Transverse colon (tissue), 4 donors: ENCODE measurements around the gene CCDC60. TPM values are rescaled to one million over a fixed set of nuclear protein-coding genes. Genes with fewer than 3 reads are reported as not detected.

ENCODE experiments used
- DNase-seq: peaks from one replicate; pipeline ENCODE4 v3.0.0-alpha.2; 2019
- H3K27ac ChIP-seq, 4 donors: fragments of 200-600 bp; sonication (generic); 2 replicates each; pipeline ENCODE4 v1.5.1; 2016 to 2018; ENCODE audit warnings: inconsistent platforms in 4 of 4
- H3K27me3 ChIP-seq: fragments of 200-600 bp; sonication (generic); 2 replicates; pipeline ENCODE4 v1.5.1; 2017; ENCODE audit warnings: inconsistent platforms
- H3K36me3 ChIP-seq, 4 donors: fragments of 200-600 bp; sonication (generic); 2 replicates each; pipeline ENCODE4 v1.5.1; 2017 to 2019; ENCODE audit warnings: inconsistent platforms in 4 of 4
- H3K4me1 ChIP-seq, 4 donors: fragments of 200-600 bp; sonication (generic); 2 replicates each; pipeline ENCODE4 v1.5.1; 2017 to 2020; ENCODE audit warnings: inconsistent platforms in 4 of 4
- H3K4me3 ChIP-seq, 4 donors: fragments of 200-600 bp; sonication (generic); 1 replicate in 1 of 4; 2 replicates in 3 of 4; pipeline versions ENCODE4 v1.5.1 to v1.6.1; 2017 to 2019; ENCODE audit warnings: inconsistent platforms in 4 of 4
- H3K9me3 ChIP-seq, 2 donors: fragments of 200-600 bp; sonication (generic); 2 replicates each; pipeline ENCODE4 v1.5.1; 2017 to 2019; ENCODE audit warnings: inconsistent platforms in 2 of 2
- CTCF ChIP-seq, 5 experiments: fragments of 200-600 bp in 3 of 5; fragments of 450-650 bp in 2 of 5; sonication (generic) in 3 of 5; IDR thresholded peaks; 1 replicate in 2 of 5; 2 replicates in 3 of 5; pipeline ENCODE4 v1.5.1; 2016 to 2017; ENCODE audit warnings: antibody characterized with exemption in 5 of 5, inconsistent platforms in 3 of 5, mild to moderate bottlenecking in 2 of 5, moderate library complexity in 1 of 5
- EP300 ChIP-seq: sonication (generic); formaldehyde crosslinking; IDR thresholded peaks from one replicate; pipeline ENCODE4 v1.6.1; 2017; ENCODE audit warnings: antibody characterized with exemption, low read depth
- POLR2A ChIP-seq: fragments of 450-650 bp; IDR thresholded peaks from one replicate; pipeline ENCODE4 v1.6.1; 2016; ENCODE audit warnings: antibody characterized with exemption, mild to moderate bottlenecking, moderate library complexity
- POLR2AphosphoS5 ChIP-seq, 3 donors: sonication (generic); formaldehyde crosslinking; IDR thresholded peaks; one replicate each; pipeline ENCODE4 v1.6.1; 2016; ENCODE audit warnings: antibody characterized with exemption in 3 of 3
- WGBS, 2 donors: methylation state at CpG; one replicate each; pipeline ENCODE4 v1.1.5; 2018; ENCODE audit warnings: low coverage in 1 of 2; 5-methylcytosine and 5-hydroxymethylcytosine counted together
- in situ Hi-C, 4 donors: fragments of 200-750 bp; cut with MboI; loops; one replicate each; pipeline versions ENCODE4 v1.15.0 to v1.15.1; 2017; ENCODE audit warnings: low sequenced_read_pairs in 3 of 4, low pct_ligation_motif_present in 1 of 4, low pct_unique_long_range_greater_than_20kb in 1 of 4
- intact Hi-C: fragments of 100-400 bp; cut with DNase I; formaldehyde crosslinking; loops from one replicate; pipeline ENCODE4 v1.15.1; 2023; ENCODE audit warnings: low total_unique reads
- total RNA-seq, 4 donors: library from RNA; depleted of rRNA; stranded (reverse); fragments of >200 nt; gene quantifications; one replicate each; pipeline ENCODE4 v1.1.0, GENCODE V29; 2016

CCDC60 gene
- total RNA-seq, 4 donors from 2014 or later = 0.68 to 2.6 (median 2.4) TPM; not detected in 1

- in situ Hi-C loops = no loop called here
- H3K27me3 ChIP-seq = no peaks in the 10 kb centered on the region
- no peak overlapping the region for H3K4me3 ChIP-seq
- no peaks in the 10 kb centered on the region for H3K9me3 ChIP-seq
- H3K27ac ChIP-seq = peak overlapping the region in 3 of 4 donors; percentile 30 to 76 (median 66)
- no peaks in the 10 kb centered on the region for H3K4me1 ChIP-seq
- 71 to 76% methylated on average over 7 of the region's 7 CpGs for WGBS, 2 donors
- TF ChIP-seq CTCF (IDR thresholded peaks at IDR 0.05) = no peak
- TF ChIP-seq POLR2AphosphoS5 (IDR thresholded peaks at IDR 0.05) = no peak
- TF ChIP-seq POLR2A = no peak
- no peak for TF ChIP-seq EP300
- DNase-seq = peak; percentile 9
- H3K36me3 ChIP-seq = no peaks in the 10 kb centered on the region
- intact Hi-C loops = loop anchor here (10.0 kb wide), 1 partner anchor 118 kb away; no protein-coding TSS in a partner anchor
These were observed 12.2 kb upstream of the CCDC60 start for GRCh38 chr12:119322301-119322723.

GRCh38 chr12:119325813-119326212, 8.7 kb upstream of the CCDC60 start:
- Histone ChIP-seq H3K27me3 (no peaks in the 10 kb centered on the region), H3K4me3 (no peak overlapping the region), H3K9me3 (no peaks in the 10 kb centered on the region), H3K27ac (peak overlapping the region; percentile 35 to 76 (median 58)), H3K36me3 (no peaks in the 10 kb centered on the region), H3K4me1 (no peaks in the 10 kb centered on the region)
- in situ Hi-C loops (no loop called here), intact Hi-C loops (loop anchor here (10.0 kb wide), 1 partner anchor 121 kb away; no protein-coding TSS in a partner anchor)
- no peak for DNase-seq
- no peak for TF ChIP-seq CTCF (IDR thresholded peaks at IDR 0.05)
- no peak for TF ChIP-seq POLR2AphosphoS5 (IDR thresholded peaks at IDR 0.05)
- TF ChIP-seq POLR2A = no peak
- no peak for TF ChIP-seq EP300
- 24 to 27% methylated on average over 1 of the region's 1 CpG for WGBS, 2 donors

- intact Hi-C loops = loop anchor here (10.0 kb wide), 1 partner anchor 122 kb away; no protein-coding TSS in a partner anchor
- H3K4me1 ChIP-seq = no peaks in the 10 kb centered on the region
These were observed 8.2 kb upstream of the CCDC60 start for GRCh38 chr12:119326341-119326740.

GRCh38 chr12:119327471-119327870, 7.1 kb upstream of the CCDC60 start:
- DNase-seq = no peak
- Histone ChIP-seq H3K27me3 (no peaks in the 10 kb centered on the region), H3K9me3 (no peaks in the 10 kb centered on the region), H3K4me1 (no peaks in the 10 kb centered on the region), H3K4me3 (no peak overlapping the region), H3K36me3 (no peaks in the 10 kb centered on the region), H3K27ac (peak overlapping the region in 2 of 4 donors; percentile 73 to 76)
- in situ Hi-C loops = no loop called here
- no peak for TF ChIP-seq CTCF (IDR thresholded peaks at IDR 0.05)
- no peak for TF ChIP-seq POLR2A
- TF ChIP-seq POLR2AphosphoS5 (IDR thresholded peaks at IDR 0.05) = no peak
- no peak for TF ChIP-seq EP300
- 77 to 87% methylated on average over 6 of the region's 6 CpGs for WGBS, 2 donors
- intact Hi-C loops = loop anchor here (10.0 kb wide), 1 partner anchor 123 kb away; no protein-coding TSS in a partner anchor

More at GRCh38 chr12:119326341-119326740, 8.2 kb upstream of the CCDC60 start:
- no peak for DNase-seq
- in situ Hi-C loops = no loop called here
- Histone ChIP-seq H3K27ac (peak overlapping the region; percentile 35 to 76 (median 62)), H3K27me3 (no peaks in the 10 kb centered on the region), H3K36me3 (no peaks in the 10 kb centered on the region), H3K4me3 (no peak overlapping the region), H3K9me3 (no peaks in the 10 kb centered on the region)
- TF ChIP-seq EP300 = peak; percentile 79
- no peak for TF ChIP-seq CTCF (IDR thresholded peaks at IDR 0.05)
- peak; percentile 64 to 86 (median 71) for TF ChIP-seq POLR2AphosphoS5 (IDR thresholded peaks at IDR 0.05)
